Colonic mucosa (tissue), 4 donors: ENCODE results near the gene EMID1. TPM values are rescaled to one million over a fixed set of nuclear protein-coding genes. Genes with fewer than 3 reads are reported as not detected.

Source experiments
- DNase-seq: peaks from one replicate; pipeline ENCODE4 v3.0.0-alpha.2; 2020
- H3K27ac ChIP-seq: fragments of 200-600 bp; one replicate; pipeline ENCODE4 v1.8.0; 2021
- H3K27me3 ChIP-seq: fragments of 200-600 bp; one replicate; pipeline ENCODE4 v1.8.0; 2021
- H3K36me3 ChIP-seq: fragments of 200-600 bp; one replicate; pipeline ENCODE4 v1.8.0; 2021
- H3K4me1 ChIP-seq: fragments of 200-600 bp; one replicate; pipeline ENCODE4 v1.8.0; 2021; ENCODE audit warnings: mild to moderate bottlenecking
- H3K4me3 ChIP-seq: fragments of 200-600 bp; one replicate; pipeline ENCODE4 v1.8.0; 2021
- H3K9ac ChIP-seq, 2 donors: one replicate each; pipeline ENCODE4 v1.7.0; 2013; ENCODE audit warnings: control low read depth in 2 of 2, low read depth in 2 of 2, low read length in 2 of 2
- H3K9me3 ChIP-seq: fragments of 200-600 bp; one replicate; pipeline ENCODE4 v1.8.0; 2021
- CTCF ChIP-seq: fragments of 200-600 bp; IDR thresholded peaks from one replicate; pipeline ENCODE4 v1.8.0; 2022; ENCODE audit warnings: antibody characterized with exemption, mild to moderate bottlenecking
- intact Hi-C: fragments of 100-400 bp; cut with DNase I; formaldehyde crosslinking; loops from one replicate; pipeline ENCODE4 v1.14.1; 2022
- total RNA-seq, 2 donors: library from RNA; stranded (reverse); fragmentation: NEBNext Ultra II Directional in 1 of 2; extraction: Animal tissue kit (Norgen Biotek cat#: 25700) in 1 of 2; gene quantifications; one replicate each; pipeline ENCODE4 v1.2.1, GENCODE V29; 2021
- donor health status: healthy.
- donor health status: DM: no; HTN: no; CAD: no.
- donor health status: DM: no; HTN: no; CAD: no.

EMID1 gene
- total RNA-seq, 2 donors from 2014 or later = 4.4 TPM

GRCh38 chr22:29265305-29265704 lies 59.6 kb downstream of the EMID1 start:
- TF ChIP-seq CTCF = no peak
- intact Hi-C loops = no loop called here
- H3K9ac ChIP-seq = no peak overlapping the region
- peaks cover 4% of the 10 kb centered on the region for H3K36me3 ChIP-seq
- no peaks in the 10 kb centered on the region for H3K27me3 ChIP-seq
- no peaks in the 10 kb centered on the region for H3K9me3 ChIP-seq
- H3K4me1 ChIP-seq = peaks cover 15% of the 10 kb centered on the region
- no peak overlapping the region for H3K27ac ChIP-seq
- H3K4me3 ChIP-seq = no peak overlapping the region
- DNase-seq = no peak

- intact Hi-C loops = no loop called here
- TF ChIP-seq CTCF = no peak
- Histone ChIP-seq H3K4me1 (peaks cover 18% of the 10 kb centered on the region), H3K4me3 (no peak overlapping the region), H3K36me3 (peaks cover 4% of the 10 kb centered on the region), H3K27ac (no peak overlapping the region), H3K27me3 (no peaks in the 10 kb centered on the region), H3K9ac (peak overlapping the region in 1 of 2 donors; percentile 95), H3K9me3 (no peaks in the 10 kb centered on the region)
- no peak for DNase-seq
Measured at GRCh38 chr22:29265929-29266328, 60.2 kb downstream of the EMID1 start.

GRCh38 chr22:29266564-29267461 lies 61.1 kb downstream of the EMID1 start:
- peaks cover 25% of the 10 kb centered on the region for H3K4me1 ChIP-seq
- no peaks in the 10 kb centered on the region for H3K27me3 ChIP-seq
- H3K36me3 ChIP-seq = peaks cover 4% of the 10 kb centered on the region
- H3K27ac ChIP-seq = peak overlapping the region; percentile 95
- peak overlapping the region; percentile 95 to 98 for H3K9ac ChIP-seq
- no peak for TF ChIP-seq CTCF
- peak overlapping the region; percentile 99 for H3K4me3 ChIP-seq
- no peaks in the 10 kb centered on the region for H3K9me3 ChIP-seq
- no peak for DNase-seq
- intact Hi-C loops = no loop called here

GRCh38 chr22:29267462-29267857 lies 61.8 kb downstream of the EMID1 start:
- intact Hi-C loops = no loop called here
- H3K36me3 ChIP-seq = peaks cover 4% of the 10 kb centered on the region
- H3K4me3 ChIP-seq = peak overlapping the region; percentile 99
- no peak for TF ChIP-seq CTCF
- peak; percentile 33 for DNase-seq
- H3K9ac ChIP-seq = peak overlapping the region; percentile 95 to 98
- H3K4me1 ChIP-seq = peaks cover 28% of the 10 kb centered on the region
- no peaks in the 10 kb centered on the region for H3K27me3 ChIP-seq
- H3K9me3 ChIP-seq = no peaks in the 10 kb centered on the region
- H3K27ac ChIP-seq = peak overlapping the region; percentile 95

- H3K9ac ChIP-seq = peak within 1 kb of the TSS; percentile 95 to 98
- peaks cover 28% of the 10 kb centered on the region for H3K4me1 ChIP-seq
- peak within 1 kb of the TSS; percentile 95 for H3K27ac ChIP-seq
- no peaks in the 10 kb centered on the region for H3K9me3 ChIP-seq
- H3K4me3 ChIP-seq = peak within 1 kb of the TSS; percentile 99
- peaks cover 4% of the 10 kb centered on the region for H3K36me3 ChIP-seq
- H3K27me3 ChIP-seq = no peaks in the 10 kb centered on the region
- DNase-seq = peak; percentile 97
- intact Hi-C loops = no loop called here
- TF ChIP-seq CTCF = no peak
Measured at GRCh38 chr22:29267858-29268510, 62.3 kb downstream of the EMID1 start, which contains the start of the genes EWSR1 and RHBDD3. EWSR1 (plus strand) TSS chr22:29268268; CDS start chr22:29268337, 69 bp downstream. RHBDD3 (minus strand) TSS chr22:29267981; CDS start chr22:29265626, 2,355 bp downstream.
